ENCODE results near the gene SETBP1.

SETBP1 gene

GRCh38 chr18:45100321-45101105 is 419.8 kb downstream of the SETBP1 start:
- DNase-seq (ENCODE audit: extremely low read depth in 1 of 2, low read depth in 1 of 2): no peak

- DNase-seq (ENCODE audit: extremely low read depth in 1 of 2, low read depth in 1 of 2): no peak
These were observed 421.4 kb downstream of the SETBP1 start for GRCh38 chr18:45102126-45102525.

GRCh38 chr18:45102863-45103262 is 422.2 kb downstream of the SETBP1 start:
- DNase-seq (ENCODE audit: extremely low read depth in 1 of 2, low read depth in 1 of 2): no peak

GRCh38 chr18:45103319-45104048 is 422.8 kb downstream of the SETBP1 start:
- no peak for DNase-seq (ENCODE audit: extremely low read depth in 1 of 2, low read depth in 1 of 2)

GRCh38 chr18:45104049-45104395 is 423.3 kb downstream of the SETBP1 start:
- no peak for DNase-seq (ENCODE audit: extremely low read depth in 1 of 2, low read depth in 1 of 2)

- DNase-seq (ENCODE audit: extremely low read depth in 1 of 2, low read depth in 1 of 2): no peak
These were observed 425.7 kb downstream of the SETBP1 start for GRCh38 chr18:45106331-45106774.

- no peak for DNase-seq (ENCODE audit: extremely low read depth in 1 of 2, low read depth in 1 of 2)
These were observed 426.7 kb downstream of the SETBP1 start for GRCh38 chr18:45107425-45107824.

GRCh38 chr18:45108754-45109153 is 428.1 kb downstream of the SETBP1 start:
- no peak for DNase-seq (ENCODE audit: extremely low read depth in 1 of 2, low read depth in 1 of 2)

- DNase-seq (ENCODE audit: extremely low read depth in 1 of 2, low read depth in 1 of 2): no peak
These were observed 428.6 kb downstream of the SETBP1 start for GRCh38 chr18:45109271-45109670.

- DNase-seq (ENCODE audit: extremely low read depth in 1 of 2, low read depth in 1 of 2): no peak
These were observed 429.0 kb downstream of the SETBP1 start for GRCh38 chr18:45109706-45110105.

GRCh38 chr18:45110577-45111501 is 430.2 kb downstream of the SETBP1 start:
- DNase-seq (ENCODE audit: extremely low read depth in 1 of 2, low read depth in 1 of 2): no peak

- DNase-seq (ENCODE audit: extremely low read depth in 1 of 2, low read depth in 1 of 2): no peak
These were observed 430.8 kb downstream of the SETBP1 start for GRCh38 chr18:45111502-45111848.

GRCh38 chr18:45112682-45113081 is 432.0 kb downstream of the SETBP1 start:
- DNase-seq (ENCODE audit: extremely low read depth in 1 of 2, low read depth in 1 of 2): no peak

GRCh38 chr18:45116116-45116515 is 435.4 kb downstream of the SETBP1 start:
- no peak for DNase-seq (ENCODE audit: extremely low read depth in 1 of 2, low read depth in 1 of 2)

All from stimulated activated CD8-positive, alpha-beta memory T cell treated with anti-CD3 and anti-CD28 coated beads, Interleukin-7, amount 100 ng/mL, for 48 hours (primary cell).